Peyer's patch (tissue), 4 donors: Measurements from ENCODE around the gene RASAL2.

Experiments
- CTCF ChIP-seq, 6 experiments: fragments of 450-650 bp in 4 of 6; fragments of 200-600 bp in 2 of 6; sonication (generic) in 1 of 6; IDR thresholded peaks; one replicate each; pipeline ENCODE4 v1.5.1; 2017 to 2019; ENCODE audit warnings: antibody characterized with exemption in 6 of 6, mild to moderate bottlenecking in 3 of 6, moderate library complexity in 1 of 6
- POLR2A ChIP-seq, 2 donors: fragments of 450-650 bp; IDR thresholded peaks; one replicate each; pipeline ENCODE4 v1.5.1; 2017; ENCODE audit warnings: antibody characterized with exemption in 2 of 2, mild to moderate bottlenecking in 2 of 2, moderate library complexity in 2 of 2

- TF ChIP-seq CTCF (IDR thresholded peaks at IDR 0.05) (no peak), POLR2A (IDR thresholded peaks at IDR 0.05) (no peak)
Measured at GRCh38 chr1:178487070-178487615, 393.2 kb downstream of the RASAL2 start.
